CD14-positive monocyte (primary cell): ENCODE measurements around the gene PER2. TPM values are rescaled to one million over a fixed set of nuclear protein-coding genes. Genes with fewer than 3 reads are reported as not detected.

ENCODE experiments used
- DNase-seq, 3 donors: peaks; one replicate each; pipeline ENCODE4 v3.0.0-alpha.2; 2011 to 2022
- H2AFZ ChIP-seq: 2 replicates; pipeline ENCODE4 v1.6.0; 2012; ENCODE audit warnings: mild to moderate bottlenecking, low read depth, low read length, inconsistent platforms; ENCODE audit not compliant: insufficient read depth, poor library complexity, severe bottlenecking
- H3K27ac ChIP-seq, 2 donors: 1 replicate in 1 of 2; 2 replicates in 1 of 2; pipeline ENCODE4 v1.5.1; 2012 to 2013; ENCODE audit warnings: low read length in 2 of 2, control low read depth in 1 of 2, inconsistent platforms in 1 of 2, low read depth in 1 of 2, mild to moderate bottlenecking in 1 of 2
- H3K27me3 ChIP-seq, 2 donors: one replicate each; pipeline versions ENCODE4 v1.6.0 to v1.6.1; 2011 to 2013; ENCODE audit warnings: low read length in 2 of 2; ENCODE audit not compliant: control insufficient read depth in 2 of 2, insufficient read depth in 2 of 2
- H3K36me3 ChIP-seq, 2 donors: replicated peaks in 1 of 2; 1 replicate in 1 of 2; 2 replicates in 1 of 2; pipeline versions ENCODE4 v1.5.1 to v1.6.1; 2012 to 2013; ENCODE audit warnings: low read length in 2 of 2, control low read depth in 1 of 2, inconsistent platforms in 1 of 2, mild to moderate bottlenecking in 1 of 2; ENCODE audit not compliant: insufficient read depth in 2 of 2, control insufficient read depth in 1 of 2
- H3K4me1 ChIP-seq, 2 donors: 1 replicate in 1 of 2; 2 replicates in 1 of 2; pipeline versions ENCODE4 v1.5.1 to v1.6.1; 2012 to 2013; ENCODE audit warnings: low read length in 2 of 2, control low read depth in 1 of 2, inconsistent platforms in 1 of 2, mild to moderate bottlenecking in 1 of 2, moderate library complexity in 1 of 2; ENCODE audit not compliant: insufficient read depth in 2 of 2, control insufficient read depth in 1 of 2
- H3K4me2 ChIP-seq: replicated peaks from 2 replicates; pipeline ENCODE3; 2012; ENCODE audit warnings: low read length, moderate library complexity, mild to moderate bottlenecking; ENCODE audit not compliant: poor library complexity, severe bottlenecking; ENCODE audit errors: extremely low read depth
- H3K4me3 ChIP-seq, 3 experiments: fragments of 200-600 bp in 1 of 3; sonication (generic) in 1 of 3; replicated peaks in 1 of 3; 1 replicate in 2 of 3; 2 replicates in 1 of 3; pipeline ENCODE4 v1.5.1; 2011 to 2013; ENCODE audit warnings: low read length in 3 of 3, mild to moderate bottlenecking in 3 of 3, control low read depth in 2 of 3, low read depth in 2 of 3, inconsistent platforms in 1 of 3, moderate library complexity in 1 of 3
- H3K79me2 ChIP-seq: 2 replicates; pipeline ENCODE4 v1.6.0; 2012; ENCODE audit warnings: mild to moderate bottlenecking, control low read depth, inconsistent platforms, low read length, moderate library complexity; ENCODE audit not compliant: insufficient read depth
- H3K9ac ChIP-seq: 2 replicates; pipeline ENCODE4 v1.6.0; 2017; ENCODE audit warnings: low read length, mild to moderate bottlenecking; ENCODE audit not compliant: insufficient read depth, poor library complexity, severe bottlenecking
- H3K9me3 ChIP-seq, 2 donors: replicated peaks in 1 of 2; 1 replicate in 1 of 2; 2 replicates in 1 of 2; pipeline versions ENCODE4 v1.5.1 to v1.6.1; 2012 to 2013; ENCODE audit warnings: low read length in 2 of 2, control low read depth in 1 of 2; ENCODE audit not compliant: control insufficient read depth in 1 of 2, insufficient read depth in 1 of 2
- H4K20me1 ChIP-seq: 2 replicates; pipeline ENCODE4 v1.6.0; 2012; ENCODE audit warnings: mild to moderate bottlenecking, low read length, control low read depth, moderate library complexity; ENCODE audit not compliant: insufficient read depth
- H3K27ac Mint-ChIP-seq, 7 donors: one replicate each; pipeline ENCODE4 v1.8.0; 2020; ENCODE audit warnings: mild to moderate bottlenecking in 7 of 7, mixed read lengths in 7 of 7, moderate library complexity in 6 of 7, inconsistent platforms in 2 of 7
- H3K27me3 Mint-ChIP-seq, 3 donors: one replicate each; pipeline ENCODE4 v1.8.0; 2021 to 2022; ENCODE audit warnings: low read depth in 3 of 3, mild to moderate bottlenecking in 3 of 3, mixed read lengths in 3 of 3, moderate library complexity in 3 of 3, inconsistent platforms in 1 of 3
- H3K36me3 Mint-ChIP-seq, 2 donors: one replicate each; pipeline ENCODE4 v1.8.0; 2020; ENCODE audit warnings: mixed read lengths in 2 of 2, inconsistent platforms in 1 of 2, mild to moderate bottlenecking in 1 of 2
- H3K4me1 Mint-ChIP-seq: one replicate; pipeline ENCODE4 v1.8.0; 2020; ENCODE audit warnings: mild to moderate bottlenecking, mixed read lengths
- H3K4me3 Mint-ChIP-seq, 2 donors: one replicate each; pipeline ENCODE4 v1.8.0; 2020; ENCODE audit warnings: mild to moderate bottlenecking in 2 of 2, mixed read lengths in 2 of 2, moderate library complexity in 1 of 2
- H3K9me3 Mint-ChIP-seq, 7 donors: one replicate each; pipeline ENCODE4 v1.8.0; 2020 to 2022; ENCODE audit warnings: mixed read lengths in 7 of 7, mild to moderate bottlenecking in 6 of 7, moderate library complexity in 6 of 7, inconsistent platforms in 2 of 7
- WGBS: methylation state at CpG from one replicate; pipeline ENCODE4 v1.1.5; 2013; ENCODE audit warnings: missing lambda C conversion rate; ENCODE audit not compliant: insufficient coverage; 5-methylcytosine and 5-hydroxymethylcytosine counted together
- intact Hi-C, 2 donors: fragments of 100-400 bp; cut with micrococcal nuclease; formaldehyde crosslinking; loops; one replicate each; pipeline versions ENCODE4 v1.15.0 to v1.15.1; 2023
- polyA plus RNA-seq, 3 donors: library from polyadenylated mRNA; depleted of rRNA in 1 of 3; unstranded in 2 of 3; stranded (reverse) in 1 of 3; fragments of 300-500 nt in 2 of 3; fragments of >200 nt in 1 of 3; fragmentation: Illumina TruSeq in 2 of 3; gene quantifications; 1 replicate in 2 of 3; 2 replicates in 1 of 3; pipeline ENCODE4 v1.2.3, GENCODE V29; 2012 to 2021
- TF ChIP-seq, protein P1 (sequence below): fragments of 200-600 bp; IDR thresholded peaks from one replicate; pipeline ENCODE4 v1.8.0; 2022; ENCODE audit warnings: antibody characterized with exemption, mild to moderate bottlenecking

PER2 gene
- polyA plus RNA-seq, 3 donors, result 1.6 to 5.6 (median 3.1) TPM

DNA sequence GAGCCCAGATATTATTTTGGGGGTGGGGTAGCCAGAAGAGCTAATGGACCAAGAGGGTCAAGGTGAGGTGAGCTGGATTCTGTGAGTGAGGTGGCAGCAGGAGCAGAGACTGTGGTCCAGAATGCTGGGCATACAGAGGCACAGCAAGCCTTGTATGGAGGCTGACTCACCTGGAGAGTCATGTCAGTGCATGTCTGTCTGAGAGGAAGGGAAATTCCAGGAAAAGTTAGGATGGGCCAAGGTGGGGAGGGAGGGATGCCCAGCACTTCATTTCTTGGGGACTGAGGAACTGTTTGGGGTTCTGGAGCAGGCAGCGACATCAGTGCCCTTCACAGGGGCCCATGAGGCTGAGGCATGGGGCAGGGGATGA lies 21.1 kb downstream of the PER2 start:
- WGBS, result 100% methylated on average over 1 of the region's 1 CpG
- no peak overlapping the region for H3K4me2 ChIP-seq
- no peak overlapping the region for H3K27ac Mint-ChIP-seq
- H3K27ac ChIP-seq, result no peak overlapping the region
- no peaks in the 10 kb centered on the region for H3K27me3 ChIP-seq
- no peak for DNase-seq
- peaks cover 0 to 3% (median 0%) of the 10 kb centered on the region in 7 donors for H3K9me3 Mint-ChIP-seq
- H3K4me1 Mint-ChIP-seq, result peaks cover 19% of the 10 kb centered on the region
- TF ChIP-seq, protein P1, sequence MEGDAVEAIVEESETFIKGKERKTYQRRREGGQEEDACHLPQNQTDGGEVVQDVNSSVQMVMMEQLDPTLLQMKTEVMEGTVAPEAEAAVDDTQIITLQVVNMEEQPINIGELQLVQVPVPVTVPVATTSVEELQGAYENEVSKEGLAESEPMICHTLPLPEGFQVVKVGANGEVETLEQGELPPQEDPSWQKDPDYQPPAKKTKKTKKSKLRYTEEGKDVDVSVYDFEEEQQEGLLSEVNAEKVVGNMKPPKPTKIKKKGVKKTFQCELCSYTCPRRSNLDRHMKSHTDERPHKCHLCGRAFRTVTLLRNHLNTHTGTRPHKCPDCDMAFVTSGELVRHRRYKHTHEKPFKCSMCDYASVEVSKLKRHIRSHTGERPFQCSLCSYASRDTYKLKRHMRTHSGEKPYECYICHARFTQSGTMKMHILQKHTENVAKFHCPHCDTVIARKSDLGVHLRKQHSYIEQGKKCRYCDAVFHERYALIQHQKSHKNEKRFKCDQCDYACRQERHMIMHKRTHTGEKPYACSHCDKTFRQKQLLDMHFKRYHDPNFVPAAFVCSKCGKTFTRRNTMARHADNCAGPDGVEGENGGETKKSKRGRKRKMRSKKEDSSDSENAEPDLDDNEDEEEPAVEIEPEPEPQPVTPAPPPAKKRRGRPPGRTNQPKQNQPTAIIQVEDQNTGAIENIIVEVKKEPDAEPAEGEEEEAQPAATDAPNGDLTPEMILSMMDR, result no peak
- intact Hi-C loops, result no loop called here
- peaks cover 14 to 16% of the 10 kb centered on the region in 2 donors for H3K4me1 ChIP-seq
- no peaks in the 10 kb centered on the region for H3K79me2 ChIP-seq
- H3K36me3 Mint-ChIP-seq, result peaks cover 68 to 77% of the 10 kb centered on the region in 2 donors
- no peaks in the 10 kb centered on the region for H4K20me1 ChIP-seq
- H3K36me3 ChIP-seq, result peaks cover 62 to 81% of the 10 kb centered on the region in 2 donors
- H3K9me3 ChIP-seq, result no peaks in the 10 kb centered on the region
- no peak overlapping the region for H3K4me3 Mint-ChIP-seq
- H2AFZ ChIP-seq, result no peak overlapping the region
- H3K27me3 Mint-ChIP-seq, result no peaks in the 10 kb centered on the region
- H3K9ac ChIP-seq, result no peak overlapping the region
- no peak overlapping the region for H3K4me3 ChIP-seq

DNA sequence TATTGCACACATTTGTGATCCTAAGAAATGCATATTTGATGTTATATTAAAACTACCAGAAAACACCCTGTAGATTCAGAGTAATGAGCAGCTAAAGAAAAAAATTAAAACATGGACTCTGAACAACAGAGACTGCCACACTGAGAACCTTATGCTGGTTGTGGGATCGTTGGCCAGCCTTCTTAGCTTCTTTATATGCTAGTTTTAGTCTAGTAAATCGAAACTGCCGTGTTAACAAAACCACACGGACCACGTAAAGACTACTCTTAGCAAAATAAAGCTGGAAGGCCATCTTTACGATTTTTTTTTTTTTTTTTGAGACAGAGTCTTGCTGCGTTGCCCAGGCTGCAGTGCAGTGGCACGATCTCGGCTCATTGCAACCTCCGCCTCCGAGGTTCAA lies 22.8 kb downstream of the PER2 start:
- Mint-ChIP-seq H3K4me1 (peaks cover 19% of the 10 kb centered on the region), H3K9me3 (peaks cover 0 to 3% (median 0%) of the 10 kb centered on the region in 7 donors), H3K27me3 (no peaks in the 10 kb centered on the region), H3K27ac (no peak overlapping the region), H3K4me3 (no peak overlapping the region), H3K36me3 (peaks cover 62 to 76% of the 10 kb centered on the region in 2 donors)
- Histone ChIP-seq H3K4me1 (peaks cover 14 to 16% of the 10 kb centered on the region in 2 donors), H3K4me2 (no peak overlapping the region), H3K27ac (no peak overlapping the region), H3K36me3 (peaks cover 64 to 81% of the 10 kb centered on the region in 2 donors), H4K20me1 (no peaks in the 10 kb centered on the region), H2AFZ (no peak overlapping the region), H3K27me3 (no peaks in the 10 kb centered on the region), H3K9me3 (no peaks in the 10 kb centered on the region), H3K4me3 (no peak overlapping the region), H3K79me2 (no peaks in the 10 kb centered on the region), H3K9ac (no peak overlapping the region)
- TF ChIP-seq, protein P1, result no peak
- WGBS, result 97% methylated on average over 9 of the region's 11 CpGs
- DNase-seq, result no peak
- intact Hi-C loops, result no loop called here
